Panc1 (cell line): ENCODE data around the gene MYO1E. TPM values are rescaled to one million over a fixed set of nuclear protein-coding genes. Genes with fewer than 3 reads are reported as not detected.

ENCODE experiments used
- ATAC-seq: fragments of 200-7000 bp; cut with Tn5 transposase; 2 replicates; pipeline ENCODE4 v1.9.1; 2020; ENCODE audit warnings: mild to moderate bottlenecking, moderate library complexity
- BruUV-seq: library from RNA; stranded (reverse); fragments of 400-500 nt; replicated peaks from 2 replicates; lab custom pipeline; 2021; lab: Mats Ljungman, UMichigan
- CTCF ChIA-PET: fragments of 300-600 bp; sonication (Branson Sonifier 250); formaldehyde crosslinking; loops from one replicate; lab custom pipeline; 2022; ENCODE audit warnings: antibody characterized with exemption; lab: Charles Lee
- POLR2A ChIA-PET: fragments of 300-600 bp; sonication (Branson Sonifier 250); formaldehyde crosslinking; loops from one replicate; lab custom pipeline; 2022; ENCODE audit warnings: antibody characterized with exemption; lab: Charles Lee
- DNase-seq: peaks from one replicate; pipeline ENCODE4 v3.0.0-alpha.2; 2010; ENCODE audit warnings: low read depth, low spot score
- H3K27ac ChIP-seq: 2 replicates; pipeline ENCODE4 v1.5.1; 2011; ENCODE audit warnings: mild to moderate bottlenecking, low read length, inconsistent platforms
- H3K27me3 ChIP-seq: fragments of 200-500 bp; sonication (Bioruptor generic); 2 replicates; pipeline ENCODE4 v1.6.0; 2014; ENCODE audit warnings: low read length, inconsistent platforms; ENCODE audit not compliant: control insufficient read depth, insufficient read depth
- H3K36me3 ChIP-seq: fragments of 200-500 bp; sonication (Bioruptor generic); 2 replicates; pipeline ENCODE4 v1.5.1; 2014; ENCODE audit warnings: inconsistent platforms, mild to moderate bottlenecking, low read length, moderate library complexity; ENCODE audit not compliant: control insufficient read depth, insufficient read depth
- H3K4me1 ChIP-seq: 2 replicates; pipeline ENCODE4 v1.5.1; 2011; ENCODE audit warnings: inconsistent platforms, mild to moderate bottlenecking, low read length, moderate library complexity; ENCODE audit not compliant: control insufficient read depth, insufficient read depth
- H3K4me3 ChIP-seq, 2 experiments: 2 replicates each; pipeline ENCODE4 v1.5.1; 2011 to 2012; ENCODE audit warnings: low read depth in 2 of 2, low read length in 2 of 2, mild to moderate bottlenecking in 2 of 2, inconsistent platforms in 1 of 2, moderate library complexity in 1 of 2
- H3K9me3 ChIP-seq: fragments of 200-500 bp; sonication (Bioruptor generic); 2 replicates; pipeline ENCODE4 v1.5.1; 2014; ENCODE audit warnings: low read depth, mild to moderate bottlenecking, inconsistent platforms, low read length, moderate library complexity; ENCODE audit not compliant: control insufficient read depth, insufficient read depth
- POLR2AphosphoS5 ChIP-seq: IDR thresholded peaks from 2 replicates; pipeline ENCODE4 v1.6.1; 2012; ENCODE audit warnings: mild to moderate bottlenecking, low read depth, low read length, moderate library complexity
- SIN3A ChIP-seq: IDR thresholded peaks from 2 replicates; pipeline ENCODE4 v1.6.1; 2012; ENCODE audit warnings: low read depth, mild to moderate bottlenecking, low read length, moderate library complexity, borderline replicate concordance; ENCODE audit not compliant: insufficient read depth
- TCF7L2 ChIP-seq: IDR thresholded peaks from 2 replicates; pipeline ENCODE4 v1.6.1; 2011; ENCODE audit warnings: mild to moderate bottlenecking, low read depth, low read length, inconsistent platforms
- in situ Hi-C: cut with HindIII; loops from 2 replicates; pipeline ENCODE4 v1.10.0; 2016; ENCODE audit warnings: low sequenced_read_pairs, low pct_unique_long_range_greater_than_20kb
- intact Hi-C: fragments of 100-400 bp; cut with micrococcal nuclease; formaldehyde crosslinking; loops from one replicate; pipeline ENCODE4 v1.10.0; 2022; ENCODE audit not compliant: unreplicated experiment
- total RNA-seq: library from RNA; stranded (reverse); gene quantifications from one replicate; pipeline ENCODE4 v1.2.1, GENCODE V29; 2021; ENCODE audit not compliant: unreplicated experiment
- TF ChIP-seq, protein P1 (sequence below): fragments of 450-650 bp; IDR thresholded peaks from 2 replicates; pipeline ENCODE4 v1.5.1; 2017; ENCODE audit warnings: mild to moderate bottlenecking
- TF ChIP-seq, protein P2 (sequence below), 2 experiments: IDR thresholded peaks; 2 replicates each; pipeline ENCODE4 v1.6.1; 2011 to 2012; ENCODE audit warnings: low read depth in 2 of 2, control low read depth in 1 of 2, low read length in 1 of 2, mild to moderate bottlenecking in 1 of 2, moderate library complexity in 1 of 2; ENCODE audit not compliant: insufficient read depth in 1 of 2

Gene MYO1E
- total RNA-seq, 1 experiment from 2014 or later = 161 TPM

GRCh38 chr15:59196416-59196815 is 176.3 kb downstream of the MYO1E start:
- POLR2A ChIA-PET = no interaction called here

DNA sequence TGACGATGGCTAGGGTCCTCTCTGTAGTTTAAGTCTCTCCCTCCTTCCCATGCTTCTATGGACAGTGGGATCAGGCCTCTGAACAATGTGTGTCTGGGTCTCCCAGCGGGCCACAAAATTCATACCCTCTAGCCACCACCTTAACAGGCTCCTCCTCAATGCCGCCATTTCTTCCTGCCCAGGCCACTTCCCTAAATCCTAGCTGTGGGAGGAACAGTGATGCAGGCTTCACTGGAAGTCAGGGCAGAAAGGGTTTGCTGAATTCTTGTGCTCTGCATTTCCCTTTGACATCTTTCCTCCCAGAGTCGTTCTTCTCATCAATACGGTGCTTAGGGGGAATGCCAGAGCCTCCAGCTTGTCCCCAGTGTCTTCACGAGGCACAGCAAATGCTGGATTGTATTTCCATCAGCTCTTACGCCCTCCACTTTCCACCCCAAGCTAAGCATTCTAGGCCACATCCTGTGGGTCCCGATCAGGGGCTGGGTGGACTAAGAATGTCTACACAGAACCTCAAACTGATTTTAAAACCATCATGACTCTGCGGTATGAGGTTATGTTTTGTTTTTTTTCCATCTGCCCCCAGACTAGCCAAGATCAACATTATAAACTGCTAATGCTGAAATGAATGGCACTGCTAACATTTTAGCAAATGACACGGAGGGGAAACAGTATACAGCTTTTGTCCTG is 177.9 kb downstream of the MYO1E start:
- BruUV-seq = no TSS peak
- in situ Hi-C loops = no loop called here
- Histone ChIP-seq H3K36me3 (no peaks in the 10 kb centered on the region), H3K27ac (no peak overlapping the region), H3K4me3 (no peak overlapping the region), H3K9me3 (no peaks in the 10 kb centered on the region), H3K27me3 (no peaks in the 10 kb centered on the region), H3K4me1 (peaks cover 4% of the 10 kb centered on the region; the same call in 1 of the 2 replicates)
- ChIA-PET CTCF (no interaction called here), POLR2A (no interaction called here)
- intact Hi-C loops = no loop called here
- DNase-seq (no peak), ATAC-seq (no peak)
- TF ChIP-seq TCF7L2 = no peak
- TF ChIP-seq, protein P1, sequence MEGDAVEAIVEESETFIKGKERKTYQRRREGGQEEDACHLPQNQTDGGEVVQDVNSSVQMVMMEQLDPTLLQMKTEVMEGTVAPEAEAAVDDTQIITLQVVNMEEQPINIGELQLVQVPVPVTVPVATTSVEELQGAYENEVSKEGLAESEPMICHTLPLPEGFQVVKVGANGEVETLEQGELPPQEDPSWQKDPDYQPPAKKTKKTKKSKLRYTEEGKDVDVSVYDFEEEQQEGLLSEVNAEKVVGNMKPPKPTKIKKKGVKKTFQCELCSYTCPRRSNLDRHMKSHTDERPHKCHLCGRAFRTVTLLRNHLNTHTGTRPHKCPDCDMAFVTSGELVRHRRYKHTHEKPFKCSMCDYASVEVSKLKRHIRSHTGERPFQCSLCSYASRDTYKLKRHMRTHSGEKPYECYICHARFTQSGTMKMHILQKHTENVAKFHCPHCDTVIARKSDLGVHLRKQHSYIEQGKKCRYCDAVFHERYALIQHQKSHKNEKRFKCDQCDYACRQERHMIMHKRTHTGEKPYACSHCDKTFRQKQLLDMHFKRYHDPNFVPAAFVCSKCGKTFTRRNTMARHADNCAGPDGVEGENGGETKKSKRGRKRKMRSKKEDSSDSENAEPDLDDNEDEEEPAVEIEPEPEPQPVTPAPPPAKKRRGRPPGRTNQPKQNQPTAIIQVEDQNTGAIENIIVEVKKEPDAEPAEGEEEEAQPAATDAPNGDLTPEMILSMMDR = no peak
- TF ChIP-seq SIN3A = no peak
- TF ChIP-seq, protein P2, sequence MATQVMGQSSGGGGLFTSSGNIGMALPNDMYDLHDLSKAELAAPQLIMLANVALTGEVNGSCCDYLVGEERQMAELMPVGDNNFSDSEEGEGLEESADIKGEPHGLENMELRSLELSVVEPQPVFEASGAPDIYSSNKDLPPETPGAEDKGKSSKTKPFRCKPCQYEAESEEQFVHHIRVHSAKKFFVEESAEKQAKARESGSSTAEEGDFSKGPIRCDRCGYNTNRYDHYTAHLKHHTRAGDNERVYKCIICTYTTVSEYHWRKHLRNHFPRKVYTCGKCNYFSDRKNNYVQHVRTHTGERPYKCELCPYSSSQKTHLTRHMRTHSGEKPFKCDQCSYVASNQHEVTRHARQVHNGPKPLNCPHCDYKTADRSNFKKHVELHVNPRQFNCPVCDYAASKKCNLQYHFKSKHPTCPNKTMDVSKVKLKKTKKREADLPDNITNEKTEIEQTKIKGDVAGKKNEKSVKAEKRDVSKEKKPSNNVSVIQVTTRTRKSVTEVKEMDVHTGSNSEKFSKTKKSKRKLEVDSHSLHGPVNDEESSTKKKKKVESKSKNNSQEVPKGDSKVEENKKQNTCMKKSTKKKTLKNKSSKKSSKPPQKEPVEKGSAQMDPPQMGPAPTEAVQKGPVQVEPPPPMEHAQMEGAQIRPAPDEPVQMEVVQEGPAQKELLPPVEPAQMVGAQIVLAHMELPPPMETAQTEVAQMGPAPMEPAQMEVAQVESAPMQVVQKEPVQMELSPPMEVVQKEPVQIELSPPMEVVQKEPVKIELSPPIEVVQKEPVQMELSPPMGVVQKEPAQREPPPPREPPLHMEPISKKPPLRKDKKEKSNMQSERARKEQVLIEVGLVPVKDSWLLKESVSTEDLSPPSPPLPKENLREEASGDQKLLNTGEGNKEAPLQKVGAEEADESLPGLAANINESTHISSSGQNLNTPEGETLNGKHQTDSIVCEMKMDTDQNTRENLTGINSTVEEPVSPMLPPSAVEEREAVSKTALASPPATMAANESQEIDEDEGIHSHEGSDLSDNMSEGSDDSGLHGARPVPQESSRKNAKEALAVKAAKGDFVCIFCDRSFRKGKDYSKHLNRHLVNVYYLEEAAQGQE (IDR thresholded peaks at IDR 0.05; ENCODE audit: insufficient read depth in 1 of 2, low read depth in 2 of 2, low read length in 1 of 2) = no peak
- no peak for TF ChIP-seq POLR2AphosphoS5

More at GRCh38 chr15:59196416-59196815, 176.3 kb downstream of the MYO1E start:
- no peak overlapping the region for H3K4me3 ChIP-seq
- H3K27me3 ChIP-seq = no peaks in the 10 kb centered on the region
- in situ Hi-C loops (no loop called here), intact Hi-C loops (no loop called here)
- no peak overlapping the region for H3K27ac ChIP-seq
- no peak for ATAC-seq
- no peaks in the 10 kb centered on the region for H3K9me3 ChIP-seq
- no peak for DNase-seq
- no TSS peak for BruUV-seq
- H3K4me1 ChIP-seq = peaks cover 8% of the 10 kb centered on the region; the same call in 1 of the 2 replicates
- H3K36me3 ChIP-seq = no peaks in the 10 kb centered on the region
- TF ChIP-seq, protein P1 = no peak
- TF ChIP-seq SIN3A (no peak), POLR2AphosphoS5 (no peak)
- CTCF ChIA-PET = no interaction called here
